K562 (cell line): Measurements from ENCODE around the gene EEF2. TPM values are rescaled to one million over a fixed set of nuclear protein-coding genes. Genes with fewer than 3 reads are reported as not detected.

Experiments
- ATAC-seq: fragments of 200-7000 bp; cut with Tn5 transposase; 3 replicates; pipeline ENCODE4 v1.9.1; 2020; ENCODE audit warnings: moderate library complexity
- BruUV-seq: library from RNA; stranded (reverse); fragments of 400-500 nt; replicated peaks from 2 replicates; lab custom pipeline; 2021; lab: Mats Ljungman, UMichigan
- CTCF ChIA-PET: fragments of 300-600 bp; formaldehyde crosslinking; extraction: SDS; loops from one replicate; lab custom pipeline; 2021; ENCODE audit warnings: low intra/inter-chr PET ratio; lab: Yijun Ruan, JAX
- POLR2A ChIA-PET: fragments of 300-600, 350-650 bp; sonication (Branson Sonifier 250); formaldehyde crosslinking; extraction: SDS; loops from one replicate; lab custom pipeline; 2021; ENCODE audit warnings: antibody characterized with exemption, inconsistent platforms; lab: Yijun Ruan, JAX
- DNase-seq, 4 experiments: peaks; one replicate each; pipeline versions ENCODE4 v3.0.0 to v3.0.0-alpha.2; 2011 to 2018; ENCODE audit warnings: low spot score in 3 of 4, mixed read lengths in 3 of 4; ENCODE audit errors: extremely low read depth in 1 of 4
- FAIRE-seq: peaks from 2 replicates; lab custom pipeline; 2011; peaks lifted over from hg19 to GRCh38; lab: Jason Lieb, UNC
- H2AFZ ChIP-seq: 2 replicates; pipeline ENCODE4 v1.6.0; 2011; ENCODE audit warnings: low read depth, low read length, control low read depth, inconsistent platforms
- H3K27ac ChIP-seq: fragments of 200-600 bp; 3 replicates; pipeline ENCODE4 v1.8.0; 2011; ENCODE audit warnings: low read depth, mild to moderate bottlenecking, control low read depth, inconsistent platforms, low read length, moderate library complexity, mixed read lengths; ENCODE audit errors: extremely low read depth
- H3K27me3 ChIP-seq, 2 experiments: fragments of 300-600 bp in 1 of 2; 2 replicates in 1 of 2; 3 replicates in 1 of 2; pipeline versions ENCODE4 v1.6.0 to v1.8.0; 2011; ENCODE audit warnings: inconsistent platforms in 2 of 2, low read length in 2 of 2, mild to moderate bottlenecking in 1 of 2, mixed read lengths in 1 of 2, moderate library complexity in 1 of 2; ENCODE audit not compliant: control insufficient read depth in 2 of 2, insufficient read depth in 2 of 2
- H3K36me3 ChIP-seq: fragments of 300-600 bp; 3 replicates; pipeline ENCODE4 v1.8.0; 2011; ENCODE audit warnings: mild to moderate bottlenecking, low read length, inconsistent platforms; ENCODE audit not compliant: control insufficient read depth, insufficient read depth
- H3K4me1 ChIP-seq, 2 experiments: fragments of 200-600 bp in 1 of 2; replicated peaks in 1 of 2; 2 replicates in 1 of 2; 3 replicates in 1 of 2; pipeline versions ENCODE4 v1.5.1 to v1.8.0; 2011; ENCODE audit warnings: inconsistent platforms in 2 of 2, low read length in 2 of 2, mild to moderate bottlenecking in 1 of 2, mixed read lengths in 1 of 2, moderate library complexity in 1 of 2; ENCODE audit not compliant: control insufficient read depth in 2 of 2, insufficient read depth in 2 of 2
- H3K4me2 ChIP-seq: 2 replicates; pipeline ENCODE4 v1.6.1; 2011; ENCODE audit warnings: low read length, control low read depth, inconsistent platforms, mixed read lengths; ENCODE audit not compliant: insufficient read depth
- H3K4me3 ChIP-seq: fragments of 200-600 bp; sonication (generic), shearing (Covaris generic); 2 replicates; pipeline ENCODE4 v1.5.1; 2016; ENCODE audit warnings: control low read depth, inconsistent platforms
- H3K79me2 ChIP-seq: fragments of 200-600 bp; 3 replicates; pipeline ENCODE4 v1.8.0; 2011; ENCODE audit warnings: low read length, inconsistent platforms; ENCODE audit not compliant: control insufficient read depth, insufficient read depth
- H3K9ac ChIP-seq, 2 experiments: 2 replicates each; pipeline versions ENCODE4 v1.6.0 to v1.6.1; 2011; ENCODE audit warnings: low read depth in 2 of 2, low read length in 2 of 2, control low read depth in 1 of 2, inconsistent platforms in 1 of 2, mild to moderate bottlenecking in 1 of 2, mixed read lengths in 1 of 2; ENCODE audit not compliant: insufficient read depth in 1 of 2
- H3K9me1 ChIP-seq: one replicate; pipeline ENCODE4 v1.6.0; 2011; ENCODE audit warnings: inconsistent platforms, mild to moderate bottlenecking, low read length, moderate library complexity; ENCODE audit not compliant: control insufficient read depth, insufficient read depth
- H3K9me3 ChIP-seq: replicated peaks from 2 replicates; pipeline ENCODE4 v1.5.1; 2011; ENCODE audit warnings: low read depth, low read length, inconsistent platforms; ENCODE audit not compliant: control insufficient read depth, insufficient read depth
- H4K20me1 ChIP-seq: replicated peaks from 2 replicates; pipeline ENCODE4 v1.6.1; 2011; ENCODE audit warnings: low read length, inconsistent platforms, mixed read lengths; ENCODE audit not compliant: control insufficient read depth, insufficient read depth
- HNRNPLL ChIP-seq: fragments of 200-400 bp; formaldehyde crosslinking; IDR thresholded peaks from 2 replicates; pipeline ENCODE4 v1.6.1; 2017; ENCODE audit warnings: low read length, low read depth, mild to moderate bottlenecking; ENCODE audit not compliant: poor library complexity, severe bottlenecking
- RAD21 ChIP-seq, 2 experiments: fragments of 250-450 bp in 1 of 2; fragments of 450-650 bp in 1 of 2; sonication (Bioruptor Pico) in 1 of 2; formaldehyde crosslinking in 1 of 2; IDR thresholded peaks in 1 of 2; conservative IDR thresholded peaks in 1 of 2; 2 replicates each; pipeline versions ENCODE4 v1.4.0 to v1.8.0; 2020 to 2022; ENCODE audit warnings: mild to moderate bottlenecking in 2 of 2, moderate library complexity in 1 of 2
- REST ChIP-seq, 2 experiments: fragments of 450-650 bp; formaldehyde crosslinking in 1 of 2; IDR thresholded peaks; 2 replicates each; pipeline versions ENCODE4 v1.4.0 to v1.6.1; 2014 to 2020; ENCODE audit warnings: mild to moderate bottlenecking in 2 of 2, borderline replicate concordance in 1 of 2, low read depth in 1 of 2
- SAP30 ChIP-seq: fragments of 200-600 bp; sonication (generic); IDR thresholded peaks from 2 replicates; pipeline ENCODE4 v1.6.1; 2012; ENCODE audit warnings: borderline replicate concordance, low read depth, mild to moderate bottlenecking, moderate library complexity, low read length, control low read depth, inconsistent platforms; ENCODE audit not compliant: insufficient read depth, poor library complexity, severe bottlenecking
- SMARCA5 ChIP-seq: fragments of 450-650 bp; IDR thresholded peaks from 2 replicates; pipeline ENCODE4 v1.6.1; 2016
- SPI1 ChIP-seq: IDR thresholded peaks from 2 replicates; pipeline ENCODE4 v1.6.1; 2011; ENCODE audit warnings: low read depth, low read length, control low read depth, borderline replicate concordance
- WGBS: fragments of 100-300 bp; shearing (Covaris generic); methylation state at CpG from one replicate; pipeline ENCODE4 v1.1.6; 2016; ENCODE audit warnings: low coverage, mixed read lengths; ENCODE audit not compliant: insufficient coverage; ENCODE audit errors: missing lambda C conversion rate; 5-methylcytosine and 5-hydroxymethylcytosine counted together
- in situ Hi-C: fragments of 300-500 bp; cut with MboI; formaldehyde crosslinking; loops from 4 replicates; pipeline ENCODE4 v1.15.0; 2018; ENCODE audit warnings: inconsistent platforms, mixed read lengths
- intact Hi-C: fragments of 100-400 bp; cut with micrococcal nuclease; formaldehyde crosslinking; loops from 2 replicates; pipeline ENCODE4 v1.14.2; 2022
- polyA plus RNA-seq, 8 experiments: library from polyadenylated mRNA; depleted of rRNA in 4 of 8; stranded (reverse) in 5 of 8; unstranded in 3 of 8; fragments of >200 nt; fragmentation: Nextera tagmentation in 2 of 8; fragmentation: Illumina TruSeq in 1 of 8; extraction: Ambion mirVana in 2 of 8; extraction: Trizol in 1 of 8; gene quantifications; 2 replicates each; pipeline versions ENCODE4 v1.2.1 to v1.2.3, GENCODE V29; 2011 to 2014; ENCODE audit warnings: inconsistent platforms in 1 of 8, missing spikeins in 1 of 8
- total RNA-seq, 7 experiments: library from RNA; depleted of rRNA in 6 of 7; stranded (reverse); fragments of >200 nt in 6 of 7; fragmentation: Illumina TruSeq in 2 of 7; extraction: Trizol in 2 of 7; gene quantifications; 2 replicates each; pipeline versions ENCODE4 v1.2.1 to v1.2.3, GENCODE V29; 2011 to 2021; ENCODE audit warnings: low replicate concordance in 1 of 7
- TF ChIP-seq, protein P1 (sequence below): fragments of 250-450 bp; sonication (Bioruptor Pico); IDR thresholded peaks from 2 replicates; pipeline ENCODE4 v1.4.0; 2020

The EEF2 gene
- total and polyA plus RNA-seq, 9 of the 15 experiments (the other 6 are each of a cell fraction or from before 2014, with no cell fraction given), result 372 to 3,003 (median 1,453) TPM

- TF ChIP-seq, protein P1, sequence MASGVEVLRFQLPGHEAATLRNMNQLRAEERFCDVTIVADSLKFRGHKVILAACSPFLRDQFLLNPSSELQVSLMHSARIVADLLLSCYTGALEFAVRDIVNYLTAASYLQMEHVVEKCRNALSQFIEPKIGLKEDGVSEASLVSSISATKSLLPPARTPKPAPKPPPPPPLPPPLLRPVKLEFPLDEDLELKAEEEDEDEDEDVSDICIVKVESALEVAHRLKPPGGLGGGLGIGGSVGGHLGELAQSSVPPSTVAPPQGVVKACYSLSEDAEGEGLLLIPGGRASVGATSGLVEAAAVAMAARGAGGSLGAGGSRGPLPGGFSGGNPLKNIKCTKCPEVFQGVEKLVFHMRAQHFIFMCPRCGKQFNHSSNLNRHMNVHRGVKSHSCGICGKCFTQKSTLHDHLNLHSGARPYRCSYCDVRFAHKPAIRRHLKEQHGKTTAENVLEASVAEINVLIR (CRISPR knock-in tag), result no peak
- peak; percentile 4 for TF ChIP-seq SAP30
Observed at GRCh38 chr19:3970313-3970807, 14.9 kb downstream of the EEF2 start (continued).

- ChIA-PET POLR2A (interaction anchor here (0.6 to 7.2 kb wide), 5 partner anchors 10 to 19 kb away, joined by 3 to 215 read pairs (median 9); partner anchors contain the start of gene EEF2), CTCF (interaction anchor here (0.6 to 1.4 kb wide), 3 partner anchors 15 to 498 kb away, joined by 3 read pairs; no protein-coding TSS in a partner anchor)
- DNase-seq, result peak in 2 of 4 experiments; percentile 50 to 61
- Histone ChIP-seq H2AFZ (no peak overlapping the region), H3K4me2 (peak overlapping the region; percentile 83), H3K36me3 (peaks cover 45% of the 10 kb centered on the region; the same call in 2 of the 3 replicates), H3K27ac (peak overlapping the region; percentile 76; the same call in 1 of the 3 replicates), H3K4me3 (peak overlapping the region; percentile 94), H3K9me1 (no peaks in the 10 kb centered on the region), H4K20me1 (peaks cover 8% of the 10 kb centered on the region), H3K79me2 (peaks cover 37% of the 10 kb centered on the region), H3K27me3 (no peaks in the 10 kb centered on the region), H3K9ac (peak overlapping the region; percentile 79 to 95), H3K9me3 (no peaks in the 10 kb centered on the region), H3K4me1 (peaks cover 15 to 34% of the 10 kb centered on the region in 2 experiments)
- ATAC-seq, result peak; percentile 6; the same call in 2 of the 3 replicates
- WGBS, result 25% methylated on average over 21 of the region's 23 CpGs
- TSS peak; percentile 30 for BruUV-seq
- in situ Hi-C loops, result no loop called here
- intact Hi-C loops, result loop anchor here (2.0 kb wide), 1 partner anchor 37 kb away; the partner anchor contains the start of gene PIAS4
- no peak for FAIRE-seq
- TF ChIP-seq SMARCA5 (peak; percentile 14; the same call in 1 of the 2 replicates), SPI1 (peak; percentile 52; the same call in 1 of the 2 replicates), HNRNPLL (peak; percentile 4), REST (IDR thresholded peaks at IDR 0.05; ENCODE audit: borderline replicate concordance) (peak; percentile 42; the same call in 1 of the 2 replicates), REST (CRISPR knock-in tag; IDR thresholded peaks at IDR 0.05; ENCODE audit: low read depth) (no peak), RAD21 (CRISPR knock-in tag; conservative IDR thresholded peaks at IDR 0.05 in 1 of 2, IDR thresholded peaks at IDR 0.05 in 1 of 2) (peak in 1 of 2 experiments; percentile 47; a peak in 2 of 4 replicates)
Observed at GRCh38 chr19:3969435-3970312, 15.6 kb downstream of the EEF2 start.
